ENCODE data around the gene PIK3AP1.

DNA sequence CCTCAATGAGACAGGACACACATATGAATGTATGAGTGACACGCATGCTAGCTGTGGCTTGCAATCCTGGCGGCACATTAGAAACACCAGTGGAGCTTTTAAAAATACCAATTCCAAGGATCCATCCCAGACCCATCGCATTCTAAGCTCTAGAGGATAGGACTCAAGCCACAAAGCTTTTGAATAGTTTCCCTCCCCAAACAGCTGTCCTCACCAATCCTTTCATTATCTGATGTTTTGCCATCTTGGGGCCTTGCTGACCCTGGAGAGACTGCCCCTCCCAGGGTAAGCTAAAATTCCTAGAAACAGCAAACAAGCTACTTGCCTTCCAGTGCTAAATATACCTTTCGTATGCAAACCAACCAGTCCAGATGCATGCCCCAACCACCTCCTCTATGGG is 124.6 kb downstream of the PIK3AP1 start:
- no peak for TF ChIP-seq EZH2 (IDR thresholded peaks at IDR 0.05; ENCODE audit: insufficient read depth, poor library complexity, severe bottlenecking)
- TF ChIP-seq EZH2phosphoT487 (IDR thresholded peaks at IDR 0.05; ENCODE audit: insufficient read depth, low read depth), result no peak
